DMS79 treated with DMSO at 0.1 percent for 48 hours (cell line): ENCODE measurements around the gene ASF1A.

Experiments
- DNase-seq: peaks from one replicate; lab custom pipeline; 2025; lab: John Stamatoyannopoulos, UW

The ASF1A gene

GRCh38 chr6:118881440-118882313, 12.3 kb upstream of the ASF1A start:
- DNase-seq, result no peak

GRCh38 chr6:118882314-118882905, 11.5 kb upstream of the ASF1A start:
- DNase-seq, result no peak

- DNase-seq, result peak; percentile 81
These were observed 7.3 kb upstream of the ASF1A start for GRCh38 chr6:118886641-118887040.

- peak; percentile 76 for DNase-seq
These were observed 4.8 kb upstream of the ASF1A start for GRCh38 chr6:118889163-118889562.

GRCh38 chr6:118890997-118891790, 2.8 kb upstream of the ASF1A start:
- peak; percentile 53 for DNase-seq

- peak; percentile 77 for DNase-seq
These were observed 1.5 kb upstream of the ASF1A start for GRCh38 chr6:118892355-118892991.

GRCh38 chr6:118893064-118893806, 717 bp upstream of the ASF1A start:
- DNase-seq, result peak; percentile 97

GRCh38 chr6:118894425-118895260, 691 bp downstream of the ASF1A start:
- no peak for DNase-seq

- peak; percentile 64 for DNase-seq
These were observed 1.3 kb downstream of the ASF1A start for GRCh38 chr6:118895261-118895560.

- peak; percentile 36 for DNase-seq
These were observed 1.9 kb downstream of the ASF1A start for GRCh38 chr6:118895859-118896258.

GRCh38 chr6:118896339-118897136, 2.6 kb downstream of the ASF1A start:
- peak; percentile 83 for DNase-seq

- DNase-seq, result no peak
These were observed 3.4 kb downstream of the ASF1A start for GRCh38 chr6:118897386-118897785.

- no peak for DNase-seq
These were observed 6.0 kb downstream of the ASF1A start for GRCh38 chr6:118899948-118900347.

GRCh38 chr6:118902726-118903125, 8.8 kb downstream of the ASF1A start:
- no peak for DNase-seq

GRCh38 chr6:118903138-118903537, 9.2 kb downstream of the ASF1A start:
- DNase-seq, result no peak

- no peak for DNase-seq
These were observed 9.7 kb downstream of the ASF1A start for GRCh38 chr6:118903691-118904090.

GRCh38 chr6:118905084-118905483, 11.1 kb downstream of the ASF1A start:
- DNase-seq, result no peak

- DNase-seq, result peak; percentile 43
These were observed 11.9 kb downstream of the ASF1A start for GRCh38 chr6:118905851-118906250.

- DNase-seq, result no peak
These were observed 14.5 kb downstream of the ASF1A start for GRCh38 chr6:118908441-118908840.

GRCh38 chr6:118912646-118913045, 18.7 kb downstream of the ASF1A start:
- DNase-seq, result no peak
